Natural killer cell (primary cell): ENCODE data around the gene LRP1B. TPM values are rescaled to one million over a fixed set of nuclear protein-coding genes. Genes with fewer than 3 reads are reported as not detected.

ENCODE experiments used
- ATAC-seq, 3 donors: fragments of 150-1000 bp in 2 of 3; fragments of 200-7000 bp in 1 of 3; cut with Tn5 transposase; 1 replicate in 1 of 3; 2 replicates in 2 of 3; pipeline ENCODE4 v1.10.0; 2021; ENCODE audit warnings: mild to moderate bottlenecking in 2 of 3, moderate library complexity in 2 of 3
- DNase-seq, 2 donors: peaks; one replicate each; pipeline versions ENCODE4 v3.0.0 to v3.0.0-alpha.2; 2013 to 2021; ENCODE audit warnings: mixed read lengths in 1 of 2
- H3K27ac ChIP-seq: one replicate; pipeline ENCODE4 v1.5.1; 2013; ENCODE audit warnings: mild to moderate bottlenecking, low read length
- H3K27me3 ChIP-seq: one replicate; pipeline ENCODE4 v1.6.1; 2013; ENCODE audit warnings: low read length; ENCODE audit not compliant: control insufficient read depth, insufficient read depth
- H3K36me3 ChIP-seq: one replicate; pipeline ENCODE4 v1.6.1; 2013; ENCODE audit warnings: low read length; ENCODE audit not compliant: control insufficient read depth, insufficient read depth
- H3K4me1 ChIP-seq: one replicate; pipeline ENCODE4 v1.6.1; 2013; ENCODE audit warnings: low read length; ENCODE audit not compliant: control insufficient read depth, insufficient read depth
- H3K4me3 ChIP-seq: one replicate; pipeline ENCODE4 v1.5.1; 2013; ENCODE audit warnings: low read length
- H3K9me3 ChIP-seq: one replicate; pipeline ENCODE4 v1.6.1; 2013; ENCODE audit warnings: low read length; ENCODE audit not compliant: control insufficient read depth, insufficient read depth
- H3K27ac Mint-ChIP-seq, 2 donors: one replicate each; pipeline ENCODE4 v1.8.0; 2022; ENCODE audit warnings: mild to moderate bottlenecking in 2 of 2, mixed read lengths in 2 of 2, moderate library complexity in 1 of 2
- H3K27me3 Mint-ChIP-seq, 2 donors: one replicate each; pipeline ENCODE4 v1.8.0; 2022; ENCODE audit warnings: low read depth in 2 of 2, mixed read lengths in 2 of 2
- H3K36me3 Mint-ChIP-seq: one replicate; pipeline ENCODE4 v1.8.0; 2022; ENCODE audit warnings: mixed read lengths
- H3K4me1 Mint-ChIP-seq, 2 donors: one replicate each; pipeline ENCODE4 v1.8.0; 2022; ENCODE audit warnings: mixed read lengths in 2 of 2
- H3K4me3 Mint-ChIP-seq: one replicate; pipeline ENCODE4 v1.8.0; 2022; ENCODE audit warnings: mild to moderate bottlenecking, moderate library complexity, mixed read lengths
- H3K9me3 Mint-ChIP-seq, 2 donors: one replicate each; pipeline ENCODE4 v1.8.0; 2022; ENCODE audit warnings: mixed read lengths in 2 of 2
- WGBS: methylation state at CpG from one replicate; pipeline ENCODE4 v1.1.7; 2013; ENCODE audit warnings: missing lambda C conversion rate; ENCODE audit not compliant: insufficient coverage; 5-methylcytosine and 5-hydroxymethylcytosine counted together
- intact Hi-C: fragments of 100-400 bp; cut with micrococcal nuclease; formaldehyde crosslinking; loops from one replicate; pipeline ENCODE4 v1.14.2; 2022
- total RNA-seq, 4 donors: library from RNA; stranded (reverse); fragments of 120-200 nt in 1 of 4; gene quantifications; one replicate each; pipeline versions ENCODE4 v1.2.3 to v1.2.4, GENCODE V29; 2013 to 2022
- TF ChIP-seq, protein P1 (sequence below): fragments of 200-600 bp; IDR thresholded peaks from one replicate; pipeline ENCODE4 v1.8.0; 2022; ENCODE audit warnings: antibody characterized with exemption

Gene LRP1B
- total RNA-seq, 3 donors from 2014 or later (not counting 1 experiment from before 2014, with no cell fraction given): 0.05 TPM; not detected in 2

DNA sequence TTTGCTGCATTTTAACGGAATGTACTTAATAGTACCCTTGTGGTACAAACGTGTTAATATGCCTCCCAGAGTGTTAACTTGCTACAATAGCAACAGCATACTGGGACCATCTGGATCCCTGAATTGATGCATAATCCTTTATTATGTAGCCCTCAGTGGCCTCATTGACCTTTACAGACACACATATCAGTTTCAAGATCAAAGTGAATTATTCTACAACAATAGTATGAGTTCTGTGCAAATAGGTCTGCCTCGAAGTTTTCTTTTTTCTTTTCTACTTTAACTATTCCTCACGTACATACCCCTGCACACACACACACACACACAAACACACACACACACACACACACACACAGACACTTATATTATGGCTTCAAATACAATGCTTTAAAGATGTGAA, 1622.1 kb downstream of the LRP1B start:
- intact Hi-C loops: no loop called here
- H3K4me3 Mint-ChIP-seq: no peak overlapping the region
- 76% methylated on average over 4 of the region's 4 CpGs for WGBS
- ATAC-seq: no peak
- no peak overlapping the region for H3K27ac Mint-ChIP-seq
- Histone ChIP-seq H3K36me3 (no peaks in the 10 kb centered on the region), H3K4me1 (no peaks in the 10 kb centered on the region), H3K27me3 (no peaks in the 10 kb centered on the region), H3K27ac (no peak overlapping the region), H3K4me3 (no peak overlapping the region), H3K9me3 (no peaks in the 10 kb centered on the region)
- peaks cover 6 to 11% of the 10 kb centered on the region in 2 donors for H3K9me3 Mint-ChIP-seq
- no peaks in the 10 kb centered on the region for H3K36me3 Mint-ChIP-seq
- H3K27me3 Mint-ChIP-seq: no peaks in the 10 kb centered on the region
- no peaks in the 10 kb centered on the region for H3K4me1 Mint-ChIP-seq
- TF ChIP-seq, protein P1, sequence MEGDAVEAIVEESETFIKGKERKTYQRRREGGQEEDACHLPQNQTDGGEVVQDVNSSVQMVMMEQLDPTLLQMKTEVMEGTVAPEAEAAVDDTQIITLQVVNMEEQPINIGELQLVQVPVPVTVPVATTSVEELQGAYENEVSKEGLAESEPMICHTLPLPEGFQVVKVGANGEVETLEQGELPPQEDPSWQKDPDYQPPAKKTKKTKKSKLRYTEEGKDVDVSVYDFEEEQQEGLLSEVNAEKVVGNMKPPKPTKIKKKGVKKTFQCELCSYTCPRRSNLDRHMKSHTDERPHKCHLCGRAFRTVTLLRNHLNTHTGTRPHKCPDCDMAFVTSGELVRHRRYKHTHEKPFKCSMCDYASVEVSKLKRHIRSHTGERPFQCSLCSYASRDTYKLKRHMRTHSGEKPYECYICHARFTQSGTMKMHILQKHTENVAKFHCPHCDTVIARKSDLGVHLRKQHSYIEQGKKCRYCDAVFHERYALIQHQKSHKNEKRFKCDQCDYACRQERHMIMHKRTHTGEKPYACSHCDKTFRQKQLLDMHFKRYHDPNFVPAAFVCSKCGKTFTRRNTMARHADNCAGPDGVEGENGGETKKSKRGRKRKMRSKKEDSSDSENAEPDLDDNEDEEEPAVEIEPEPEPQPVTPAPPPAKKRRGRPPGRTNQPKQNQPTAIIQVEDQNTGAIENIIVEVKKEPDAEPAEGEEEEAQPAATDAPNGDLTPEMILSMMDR: no peak
- no peak for DNase-seq

DNA sequence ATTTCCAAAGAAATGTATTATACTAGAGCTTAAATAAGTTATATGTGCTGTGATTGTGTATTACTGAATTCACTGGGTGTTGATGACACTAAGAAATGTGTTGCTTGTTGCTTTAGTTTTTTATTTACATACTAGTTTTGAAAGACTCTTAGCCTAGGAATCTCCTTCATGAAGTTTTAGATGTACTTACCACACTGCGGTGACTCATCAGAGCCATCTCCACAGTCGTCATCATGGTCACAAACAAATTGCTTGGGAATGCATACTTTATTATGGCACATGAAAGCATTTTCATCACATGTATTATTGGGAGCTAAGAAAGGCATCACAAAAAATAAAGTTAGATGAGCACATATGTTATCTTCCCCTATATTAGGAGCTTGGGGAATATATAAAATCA, 1624.2 kb downstream of the LRP1B start:
- Mint-ChIP-seq H3K27ac (no peak overlapping the region), H3K9me3 (peaks cover 2 to 3% of the 10 kb centered on the region in 2 donors), H3K4me1 (no peaks in the 10 kb centered on the region), H3K36me3 (no peaks in the 10 kb centered on the region), H3K27me3 (no peaks in the 10 kb centered on the region), H3K4me3 (no peak overlapping the region)
- TF ChIP-seq, protein P1: no peak
- WGBS: 88% methylated on average over 2 of the region's 2 CpGs
- H3K36me3 ChIP-seq: no peaks in the 10 kb centered on the region
- DNase-seq (no peak), ATAC-seq (no peak)
- intact Hi-C loops: no loop called here
- no peaks in the 10 kb centered on the region for H3K27me3 ChIP-seq
- H3K4me1 ChIP-seq: no peaks in the 10 kb centered on the region
- no peak overlapping the region for H3K4me3 ChIP-seq
- H3K27ac ChIP-seq: no peak overlapping the region
- H3K9me3 ChIP-seq: no peaks in the 10 kb centered on the region

DNA sequence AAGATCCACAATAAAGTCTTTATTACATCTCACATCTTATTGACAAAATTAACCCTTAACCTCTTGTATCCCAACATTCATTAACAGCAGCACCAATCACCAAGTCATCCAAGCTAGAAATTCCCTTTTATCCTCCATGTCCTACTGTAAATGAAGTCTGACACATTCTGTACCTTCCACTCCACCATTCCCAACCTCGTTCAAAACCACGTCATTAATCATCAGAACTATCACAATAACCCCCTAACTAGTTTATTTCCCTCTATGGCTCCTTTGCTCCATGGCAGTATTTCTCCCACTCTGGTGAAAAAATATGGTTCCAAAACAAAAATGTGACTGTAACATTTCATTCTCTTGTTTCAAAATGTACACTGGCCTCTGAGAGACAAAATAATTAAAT, 1626.2 kb downstream of the LRP1B start:
- Histone ChIP-seq H3K9me3 (no peaks in the 10 kb centered on the region), H3K4me1 (no peaks in the 10 kb centered on the region), H3K27ac (no peak overlapping the region), H3K27me3 (no peaks in the 10 kb centered on the region), H3K36me3 (no peaks in the 10 kb centered on the region), H3K4me3 (no peak overlapping the region)
- peaks cover 0 to 5% of the 10 kb centered on the region in 2 donors for H3K9me3 Mint-ChIP-seq
- H3K27ac Mint-ChIP-seq: no peak overlapping the region
- H3K36me3 Mint-ChIP-seq: no peaks in the 10 kb centered on the region
- TF ChIP-seq, protein P1: no peak
- H3K4me1 Mint-ChIP-seq: no peaks in the 10 kb centered on the region
- DNase-seq (no peak), ATAC-seq (no peak)
- no peak overlapping the region for H3K4me3 Mint-ChIP-seq
- 48% methylated on average over 2 of the region's 2 CpGs for WGBS
- intact Hi-C loops: no loop called here
- H3K27me3 Mint-ChIP-seq: no peaks in the 10 kb centered on the region

DNA sequence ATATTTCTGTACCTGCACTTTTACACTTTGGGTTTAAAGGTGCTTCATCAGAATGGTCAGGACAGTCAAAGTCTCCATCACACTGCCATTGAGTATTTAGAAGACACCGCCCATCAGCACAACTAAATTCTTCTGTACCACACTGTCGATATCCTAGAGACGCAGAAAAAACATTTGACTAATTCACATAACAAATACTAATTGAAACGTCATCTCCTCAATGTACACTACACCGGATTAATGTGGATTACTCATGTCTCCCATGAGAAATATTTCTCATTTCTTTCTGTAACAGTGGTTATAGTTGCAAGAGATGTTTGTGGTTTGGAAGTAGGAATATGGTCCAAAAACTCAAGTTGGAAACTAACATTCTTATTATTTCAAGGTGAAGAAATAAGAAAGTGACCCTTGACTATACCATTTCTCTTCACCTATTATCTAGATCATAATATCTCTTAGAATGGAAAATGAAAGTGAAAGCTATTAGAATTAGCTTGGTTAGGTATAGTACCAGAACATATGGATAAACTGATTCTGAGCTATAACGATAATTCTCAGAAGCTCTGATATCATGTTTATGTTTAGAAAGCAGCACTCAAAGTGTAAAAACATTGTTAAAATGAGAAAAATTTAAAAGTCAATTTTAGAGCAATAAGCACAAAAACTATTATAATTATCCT, 1627.7 kb downstream of the LRP1B start:
- Histone ChIP-seq H3K27ac (no peak overlapping the region), H3K27me3 (no peaks in the 10 kb centered on the region), H3K4me3 (no peak overlapping the region), H3K4me1 (no peaks in the 10 kb centered on the region), H3K36me3 (no peaks in the 10 kb centered on the region), H3K9me3 (no peaks in the 10 kb centered on the region)
- no peak overlapping the region for H3K27ac Mint-ChIP-seq
- H3K27me3 Mint-ChIP-seq: no peaks in the 10 kb centered on the region
- intact Hi-C loops: no loop called here
- H3K9me3 Mint-ChIP-seq: peaks cover 0 to 5% of the 10 kb centered on the region in 2 donors
- TF ChIP-seq, protein P1: no peak
- H3K4me1 Mint-ChIP-seq: no peaks in the 10 kb centered on the region
- ATAC-seq (no peak), DNase-seq (no peak)
- H3K36me3 Mint-ChIP-seq: no peaks in the 10 kb centered on the region
- no peak overlapping the region for H3K4me3 Mint-ChIP-seq
- 86% methylated on average over 5 of the region's 6 CpGs for WGBS
